Lung microvascular endothelial cell (primary cell): ENCODE measurements around the gene ULK4. TPM values are rescaled to one million over a fixed set of nuclear protein-coding genes. Genes with fewer than 3 reads are reported as not detected.
A peak's percentile ranks its signal among the peaks of the same experiment; 100 is the strongest.
"Not testable (repeated sequence)": the region's sequence is repeated elsewhere in the genome, so short reads cannot be mapped to it uniquely, and the experiment has no call there.

Experiments used
- DNase-seq, 2 donors: peaks; one replicate each; pipeline versions ENCODE4 v3.0.0 to v3.0.0-alpha.2; 2010; ENCODE audit warnings: low read depth in 2 of 2
- total RNA-seq: library from RNA; depleted of rRNA; stranded (reverse); fragments of >200 nt; gene quantifications from 2 replicates; pipeline ENCODE4 v1.2.1, GENCODE V29; 2014

ULK4 gene
- total RNA-seq, 1 donor from 2014 or later = 6.3 TPM

GRCh38 chr3:41960826-41961750 lies 815 bp downstream of the ULK4 start:
- peak; percentile 75 to 83 for DNase-seq

DNA sequence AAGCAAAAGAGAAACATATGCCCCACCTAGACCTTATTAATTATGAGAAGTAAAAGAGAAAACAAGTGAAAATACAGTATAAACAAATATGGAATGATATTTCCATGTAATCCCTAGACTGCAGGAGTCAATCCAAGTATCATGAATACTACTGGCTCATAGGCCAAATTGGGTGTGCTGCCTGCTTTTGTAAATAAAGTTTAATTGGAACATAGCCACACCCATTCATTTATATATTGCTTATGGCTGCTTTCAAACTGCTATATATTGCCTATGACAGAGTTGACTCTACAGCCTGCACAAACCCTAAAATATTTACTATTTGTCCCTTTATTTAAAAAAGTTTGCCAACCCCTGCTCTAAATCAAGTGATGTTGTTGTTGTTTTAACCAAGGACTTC lies 5.3 kb downstream of the ULK4 start:
- DNase-seq = no peak

DNA sequence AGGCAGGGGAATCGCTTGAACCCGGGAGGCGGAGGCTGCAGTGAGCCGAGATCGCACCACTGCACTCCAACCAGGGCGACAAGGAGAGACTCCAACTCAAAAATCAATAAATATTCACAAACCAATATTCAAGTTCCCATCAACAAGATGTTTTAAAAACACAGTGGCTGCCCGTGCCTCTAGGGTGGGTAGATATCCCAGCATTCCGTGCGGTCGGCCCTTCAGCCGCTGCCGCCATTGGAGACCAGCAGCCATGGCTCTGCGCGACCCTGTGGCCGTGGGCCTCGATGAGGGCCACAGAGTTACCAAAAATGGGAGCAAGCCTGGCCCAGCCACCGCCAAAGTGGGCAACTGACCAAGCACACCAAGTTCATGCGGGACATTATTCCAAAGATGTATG lies 6.7 kb downstream of the ULK4 start:
- no peak for DNase-seq

- no peak for DNase-seq
These were observed 18.5 kb downstream of the ULK4 start for GRCh38 chr3:41943311-41943843.

GRCh38 chr3:41940393-41940792 lies 21.5 kb downstream of the ULK4 start:
- DNase-seq = no peak

DNA sequence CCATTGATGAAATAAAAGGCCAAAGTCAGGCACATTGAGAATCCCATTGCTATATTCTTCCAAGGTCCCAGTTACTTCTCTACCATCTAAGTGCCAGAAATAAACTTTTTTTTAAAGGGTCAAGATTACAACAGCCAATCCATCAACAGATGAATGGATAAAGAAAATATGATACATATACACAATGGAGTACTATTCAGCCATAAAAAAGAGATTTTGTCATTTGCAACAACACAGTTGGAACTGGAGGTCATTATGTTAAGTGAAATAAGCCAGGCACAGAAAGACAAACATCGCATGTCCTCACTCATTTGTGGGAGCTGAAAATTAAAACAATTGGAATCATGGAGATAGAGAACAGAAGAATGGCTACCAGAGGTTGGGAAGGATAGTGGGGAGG lies 25.5 kb downstream of the ULK4 start:
- no peak for DNase-seq

- peak; percentile 39 to 82 for DNase-seq
These were observed 28.7 kb downstream of the ULK4 start for GRCh38 chr3:41933154-41933676.

DNA sequence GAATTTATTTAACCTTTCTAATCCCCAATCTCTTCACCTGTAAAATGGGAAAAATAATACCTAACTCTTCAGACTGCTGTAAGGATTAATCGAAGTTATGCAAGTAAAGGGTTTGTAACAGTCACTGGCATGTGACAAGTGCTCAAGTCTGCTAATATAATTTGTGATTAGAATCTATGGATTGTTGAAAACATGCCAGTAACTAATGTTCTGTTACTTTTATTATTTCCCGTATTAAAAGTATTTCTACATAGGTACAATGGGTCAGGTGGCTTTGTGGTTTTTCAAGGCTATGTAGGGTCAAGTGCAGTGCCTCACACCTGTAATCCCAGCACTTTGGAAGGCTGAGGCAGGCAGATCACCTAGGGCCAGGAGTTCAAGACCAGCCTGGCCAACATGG lies 29.4 kb downstream of the ULK4 start:
- no peak for DNase-seq

- DNase-seq = no peak
These were observed 41.4 kb downstream of the ULK4 start for GRCh38 chr3:41920406-41920965.

GRCh38 chr3:41915353-41915752 lies 46.5 kb downstream of the ULK4 start:
- no peak for DNase-seq

DNA sequence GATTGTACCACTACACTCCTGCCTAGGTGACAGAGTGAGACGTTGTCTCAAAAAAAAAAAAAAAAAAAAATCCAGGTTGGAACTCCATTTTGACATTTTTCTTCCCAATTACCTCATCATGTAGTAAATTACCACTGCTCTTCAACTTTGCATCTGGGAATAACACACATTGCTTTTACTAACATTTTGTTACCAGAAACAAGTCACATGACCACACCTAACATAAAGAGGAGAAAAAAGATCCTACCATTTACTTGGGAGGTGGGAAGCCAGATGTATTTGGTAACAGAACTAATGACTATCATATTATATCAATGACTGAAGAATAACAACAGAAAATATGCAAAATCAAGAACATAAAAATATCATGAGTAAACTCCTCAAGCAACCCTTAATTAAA lies 49.6 kb downstream of the ULK4 start:
- DNase-seq = no peak

- DNase-seq = peak in 1 of 2 donors; percentile 72
These were observed 54.4 kb downstream of the ULK4 start for GRCh38 chr3:41907330-41908073.

DNA sequence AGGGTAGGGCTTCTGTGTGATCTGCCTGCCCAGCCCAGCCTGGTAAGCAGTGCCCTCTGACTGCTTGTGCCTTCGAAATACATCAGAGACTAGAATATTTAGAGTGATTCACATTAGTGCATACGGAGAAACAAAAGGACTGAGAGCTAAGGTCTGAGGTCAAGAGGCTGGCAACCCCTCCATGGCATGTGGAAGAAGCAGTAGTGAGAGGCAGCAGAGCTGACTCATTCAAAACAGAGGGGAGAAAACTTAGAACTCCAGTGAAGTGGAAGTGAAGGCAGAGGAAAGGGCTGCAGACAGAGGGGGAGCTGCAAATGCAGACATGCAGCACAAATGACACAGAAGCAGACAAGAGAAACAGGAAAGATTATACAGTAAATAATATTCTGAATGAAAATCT lies 61.6 kb downstream of the ULK4 start:
- peak in 1 of 2 donors; percentile 62 for DNase-seq

- DNase-seq = peak in 1 of 2 donors; percentile 18
These were observed 63.3 kb downstream of the ULK4 start for GRCh38 chr3:41898631-41899030.

- peak; percentile 76 to 82 for DNase-seq
These were observed 67.9 kb downstream of the ULK4 start for GRCh38 chr3:41893977-41894376.

DNA sequence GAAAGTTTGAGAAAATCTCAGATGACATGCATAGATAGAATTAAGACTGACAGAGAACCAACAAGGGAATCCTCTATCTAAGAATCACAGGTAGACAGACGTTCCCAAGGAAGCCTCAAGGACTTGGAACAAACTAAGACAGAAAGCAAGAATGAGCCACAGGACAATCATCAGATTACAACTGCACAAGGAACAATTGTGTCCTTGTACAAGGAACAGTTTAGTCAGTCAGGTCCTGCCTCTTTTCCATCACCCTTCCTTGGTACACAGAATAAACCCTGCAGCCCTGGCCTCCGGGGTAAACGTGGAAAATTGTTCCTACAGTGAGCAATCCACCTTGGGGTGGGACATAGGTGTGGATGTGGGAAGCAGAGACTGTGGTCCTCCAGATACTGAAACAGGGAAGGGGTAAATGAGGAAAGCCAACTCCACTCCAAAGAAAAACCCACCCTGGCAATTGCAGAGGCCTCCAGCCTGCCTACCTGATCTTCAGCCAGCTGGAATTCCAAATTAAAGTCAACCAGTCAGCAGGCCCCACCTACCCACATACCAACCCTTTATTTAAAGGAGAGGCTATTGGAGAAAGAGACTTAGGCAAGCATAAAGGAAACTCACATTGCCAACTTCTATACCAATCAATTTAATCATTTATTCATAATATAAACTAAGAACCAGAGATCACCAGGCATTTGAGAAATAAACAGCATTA lies 73.4 kb downstream of the ULK4 start:
- DNase-seq = no peak

DNA sequence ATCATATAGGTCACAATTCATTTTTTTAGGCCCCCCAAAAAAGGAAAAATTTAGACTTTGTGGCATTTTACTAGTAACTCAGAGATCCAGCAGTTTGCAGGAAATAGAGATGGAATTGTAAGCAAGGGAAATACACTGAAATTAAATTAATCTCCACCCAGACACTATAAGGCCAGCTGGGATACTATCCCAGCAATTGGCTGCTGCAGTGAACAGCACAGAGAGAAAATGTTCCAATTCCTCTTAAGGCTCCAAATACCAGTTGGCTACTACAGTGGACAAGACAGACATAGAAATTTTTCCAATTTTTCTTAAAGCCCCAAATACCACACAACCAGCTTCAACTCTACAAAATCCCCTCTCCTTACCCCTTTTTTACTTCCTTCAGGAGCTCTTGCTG lies 78.9 kb downstream of the ULK4 start:
- DNase-seq = no peak

DNA sequence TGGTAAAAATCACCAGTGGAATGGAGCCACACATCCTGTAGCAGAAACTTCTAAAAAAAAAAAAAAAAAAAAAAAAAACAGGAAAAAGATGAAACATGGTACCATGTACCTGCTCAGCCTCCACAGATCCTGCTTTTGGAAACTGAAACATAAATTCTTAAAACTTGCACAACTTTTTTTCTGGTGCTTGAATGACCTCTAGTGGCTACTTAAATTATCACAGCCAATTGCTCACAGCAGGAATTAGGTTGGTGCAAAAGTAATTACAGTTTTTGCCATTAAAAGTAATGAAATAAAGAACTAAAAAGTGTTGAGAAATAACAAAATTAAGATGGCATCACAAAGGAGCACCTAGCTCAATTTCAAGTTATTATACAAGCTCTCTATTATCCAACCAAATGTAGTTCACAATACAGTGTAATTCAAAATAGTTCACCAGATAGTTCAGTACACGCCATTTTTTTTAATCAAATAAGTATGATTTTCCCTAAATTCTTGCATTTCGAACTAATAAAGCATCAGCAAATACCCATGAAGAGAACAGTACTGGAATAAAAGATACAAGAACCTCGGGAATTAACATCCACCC lies 80.6 kb downstream of the ULK4 start:
- peak; percentile 61 to 70 for DNase-seq

DNA sequence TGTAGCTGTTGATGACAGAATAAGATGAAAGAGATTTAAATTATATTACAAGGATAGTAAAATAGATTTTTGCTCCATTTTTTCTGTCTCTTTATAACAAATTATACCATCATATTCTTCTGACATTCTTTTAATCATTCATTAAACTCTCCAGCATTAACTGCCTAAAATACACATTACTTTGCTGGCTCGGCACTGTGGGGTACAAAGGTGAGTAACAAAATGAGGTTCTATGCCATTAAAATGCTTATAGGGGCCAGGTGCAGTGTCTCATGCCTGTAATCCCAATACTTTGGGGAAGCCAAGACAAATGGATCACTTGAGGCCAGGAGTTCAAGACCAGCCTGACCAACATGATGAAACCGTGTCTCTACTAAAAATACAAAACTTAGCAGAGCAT lies 81.5 kb downstream of the ULK4 start:
- DNase-seq = no peak

- DNase-seq = not testable (repeated sequence)
These were observed 84.2 kb downstream of the ULK4 start for GRCh38 chr3:41877741-41878140.

GRCh38 chr3:41874022-41874421 lies 87.9 kb downstream of the ULK4 start:
- no peak for DNase-seq
